ES-I3 (cell line): ENCODE data around the gene CNST.
"Not testable (repeated sequence)": the region's sequence is repeated elsewhere in the genome, so short reads cannot be mapped to it uniquely, and the experiment has no call there.

Source experiments
- H3K36me3 ChIP-seq: 2 replicates; pipeline ENCODE4 v1.6.1; 2013; ENCODE audit warnings: mild to moderate bottlenecking, low read length, control low read depth, moderate library complexity; ENCODE audit not compliant: insufficient read depth
- H3K4me1 ChIP-seq: 2 replicates; pipeline ENCODE4 v1.6.1; 2013; ENCODE audit warnings: mild to moderate bottlenecking, control low read depth, low read length; ENCODE audit not compliant: insufficient read depth
- H3K9ac ChIP-seq: 2 replicates; pipeline ENCODE4 v1.6.1; 2013; ENCODE audit warnings: low read depth, mild to moderate bottlenecking, low read length, moderate library complexity
- H3K9me3 ChIP-seq: 2 replicates; pipeline ENCODE4 v1.6.1; 2013; ENCODE audit warnings: mild to moderate bottlenecking, low read length, moderate library complexity; ENCODE audit not compliant: control insufficient read depth, insufficient read depth

CNST gene

GRCh38 chr1:246569248-246570238, 3.3 kb downstream of the CNST start:
- H3K4me1 ChIP-seq: peaks cover 4% of the 10 kb centered on the region
- H3K36me3 ChIP-seq: no peaks in the 10 kb centered on the region
- no peaks in the 10 kb centered on the region for H3K9me3 ChIP-seq
- no peak overlapping the region for H3K9ac ChIP-seq

DNA sequence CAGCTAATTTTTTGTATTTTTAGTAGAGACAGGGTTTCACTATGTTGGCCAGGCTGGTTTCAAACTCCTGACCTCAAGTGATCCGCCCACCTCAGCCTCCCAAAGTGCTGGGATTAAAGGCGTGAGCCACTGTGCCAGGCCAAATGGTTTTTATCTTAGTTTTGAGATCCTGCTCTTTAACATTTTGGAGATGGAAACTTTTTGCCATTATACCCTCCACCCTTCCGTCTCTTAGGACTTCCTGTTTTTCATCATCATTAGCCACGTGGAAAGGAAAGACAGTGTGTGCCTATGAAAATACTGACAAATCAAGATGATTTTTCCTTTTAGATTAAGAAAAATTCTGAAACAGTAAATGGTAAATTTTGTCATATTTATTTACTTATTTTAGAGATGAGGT, 5.1 kb downstream of the CNST start:
- not testable (repeated sequence) for H3K36me3 ChIP-seq, H3K4me1 ChIP-seq, H3K9me3 ChIP-seq, H3K9ac ChIP-seq

- no peak overlapping the region for H3K9ac ChIP-seq
- no peaks in the 10 kb centered on the region for H3K9me3 ChIP-seq
- no peaks in the 10 kb centered on the region for H3K4me1 ChIP-seq
Measured at GRCh38 chr1:246571953-246572352, 5.7 kb downstream of the CNST start.

GRCh38 chr1:246572785-246573184, 6.5 kb downstream of the CNST start:
- Histone ChIP-seq H3K36me3 (no peaks in the 10 kb centered on the region), H3K9me3 (no peaks in the 10 kb centered on the region), H3K4me1 (no peaks in the 10 kb centered on the region), H3K9ac (no peak overlapping the region)

More at GRCh38 chr1:246571953-246572352, 5.7 kb downstream of the CNST start:
- no peaks in the 10 kb centered on the region for H3K36me3 ChIP-seq

DNA sequence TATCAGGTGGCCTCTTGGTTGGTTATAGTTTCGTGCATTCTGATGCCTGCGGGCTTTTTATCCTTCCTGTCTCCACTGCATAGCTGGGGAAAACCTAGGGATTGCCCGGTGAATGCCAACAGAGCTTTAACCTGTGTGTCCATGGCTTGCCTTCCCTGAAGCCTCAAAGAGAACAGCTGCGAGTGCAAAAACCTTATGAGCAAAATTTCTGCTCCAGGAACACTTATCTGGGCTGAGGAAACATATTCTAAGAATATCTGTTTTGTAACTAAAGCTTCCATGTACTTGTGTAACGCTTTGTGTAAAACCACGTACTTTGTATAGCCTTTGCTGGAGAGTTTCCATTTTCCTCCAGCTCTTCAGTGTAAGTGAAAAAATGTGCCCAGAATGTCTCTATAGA, 7.2 kb downstream of the CNST start:
- no peaks in the 10 kb centered on the region for H3K36me3 ChIP-seq
- no peak overlapping the region for H3K9ac ChIP-seq
- no peaks in the 10 kb centered on the region for H3K4me1 ChIP-seq
- H3K9me3 ChIP-seq: no peaks in the 10 kb centered on the region

- H3K4me1 ChIP-seq: no peaks in the 10 kb centered on the region
- H3K9me3 ChIP-seq: no peaks in the 10 kb centered on the region
- no peak overlapping the region for H3K9ac ChIP-seq
Measured at GRCh38 chr1:246576709-246577032, 10.4 kb downstream of the CNST start.

GRCh38 chr1:246577082-246577719, 10.9 kb downstream of the CNST start:
- no peaks in the 10 kb centered on the region for H3K4me1 ChIP-seq
- H3K9me3 ChIP-seq: no peaks in the 10 kb centered on the region
- no peak overlapping the region for H3K9ac ChIP-seq
- no peaks in the 10 kb centered on the region for H3K36me3 ChIP-seq

More at GRCh38 chr1:246576709-246577032, 10.4 kb downstream of the CNST start:
- no peaks in the 10 kb centered on the region for H3K36me3 ChIP-seq

DNA sequence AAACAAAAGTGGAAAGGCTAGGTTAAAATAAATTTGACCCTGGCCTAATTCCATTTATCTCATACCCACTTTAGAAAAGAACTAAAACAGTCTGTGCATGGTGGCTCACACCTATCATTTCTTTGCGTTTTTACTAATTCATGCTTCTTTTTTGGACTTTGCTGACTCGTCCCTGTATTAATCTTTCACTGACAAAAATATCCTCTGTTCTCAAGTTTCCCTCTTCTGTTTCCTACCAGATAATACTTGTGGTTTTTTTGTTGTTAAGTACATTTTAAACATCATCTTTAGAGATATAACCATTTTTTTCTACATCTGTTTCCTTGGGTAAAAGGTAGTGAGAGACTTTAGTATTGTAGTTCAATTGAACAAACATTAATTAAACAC, 11.5 kb downstream of the CNST start:
- no peaks in the 10 kb centered on the region for H3K4me1 ChIP-seq
- H3K9ac ChIP-seq: no peak overlapping the region
- no peaks in the 10 kb centered on the region for H3K9me3 ChIP-seq
- no peaks in the 10 kb centered on the region for H3K36me3 ChIP-seq

DNA sequence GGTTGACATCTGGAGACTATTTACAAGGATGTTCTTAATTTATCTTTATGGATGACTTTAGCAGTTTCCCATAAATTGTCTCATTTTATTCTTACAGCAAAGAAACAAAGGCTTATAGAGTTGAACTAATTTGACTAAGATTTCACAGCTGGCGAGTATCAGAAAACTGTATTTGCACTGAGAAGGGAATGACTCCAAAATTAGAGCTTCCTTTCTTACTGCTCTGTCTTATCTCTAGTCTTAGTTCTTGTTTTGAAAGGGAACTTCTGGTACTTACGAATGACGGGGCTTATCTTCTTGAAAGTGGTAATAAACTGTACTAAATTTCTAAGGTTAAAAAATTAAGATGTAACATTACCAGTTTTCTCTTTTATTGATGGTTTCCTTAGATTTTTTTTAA, 13.6 kb downstream of the CNST start:
- no peak overlapping the region for H3K9ac ChIP-seq

GRCh38 chr1:246580497-246581370, 14.5 kb downstream of the CNST start:
- no peaks in the 10 kb centered on the region for H3K36me3 ChIP-seq
- no peaks in the 10 kb centered on the region for H3K4me1 ChIP-seq
- no peak overlapping the region for H3K9ac ChIP-seq
- no peaks in the 10 kb centered on the region for H3K9me3 ChIP-seq

More for the DNA sequence above, 13.6 kb downstream of the CNST start:
- no peaks in the 10 kb centered on the region for H3K36me3 ChIP-seq
- no peaks in the 10 kb centered on the region for H3K9me3 ChIP-seq
- no peaks in the 10 kb centered on the region for H3K4me1 ChIP-seq

DNA sequence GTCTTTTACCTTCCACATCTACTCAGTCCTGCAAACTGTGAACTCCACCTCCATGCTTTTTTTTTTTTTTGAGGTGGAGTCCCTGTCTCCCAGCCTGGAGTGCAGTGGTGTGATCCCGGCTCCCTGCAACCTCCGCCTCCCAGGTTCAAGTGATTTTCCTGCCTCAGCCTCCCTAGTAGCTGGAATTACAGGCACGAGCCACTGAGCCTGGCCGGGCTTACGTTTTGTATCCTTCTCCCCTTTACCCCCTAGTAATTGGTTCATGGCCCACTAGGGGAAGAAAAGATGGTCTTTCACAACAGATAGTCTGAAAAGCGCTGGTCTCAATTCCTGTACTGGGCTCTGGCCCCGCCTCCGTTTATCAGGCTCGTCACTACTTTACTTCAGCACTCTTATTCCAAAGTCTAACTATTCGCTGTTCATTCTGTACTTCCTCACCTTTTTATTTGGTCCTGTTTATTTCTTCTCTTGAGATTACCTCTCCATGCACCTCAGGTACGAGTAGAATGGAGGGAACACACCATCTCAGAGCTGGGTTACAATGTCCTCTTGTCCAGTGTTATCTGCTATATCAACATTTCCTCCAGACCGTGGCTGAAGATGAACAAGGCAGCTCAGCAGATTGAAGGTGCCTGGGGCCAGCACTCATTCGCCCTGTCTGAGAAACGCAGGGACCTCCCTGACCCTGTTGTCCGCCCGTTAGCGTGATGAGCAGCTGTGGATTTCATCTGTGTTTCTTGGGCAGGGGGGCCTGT, 16.2 kb downstream of the CNST start:
- Histone ChIP-seq H3K4me1 (no peaks in the 10 kb centered on the region), H3K9me3 (no peaks in the 10 kb centered on the region), H3K36me3 (no peaks in the 10 kb centered on the region)

DNA sequence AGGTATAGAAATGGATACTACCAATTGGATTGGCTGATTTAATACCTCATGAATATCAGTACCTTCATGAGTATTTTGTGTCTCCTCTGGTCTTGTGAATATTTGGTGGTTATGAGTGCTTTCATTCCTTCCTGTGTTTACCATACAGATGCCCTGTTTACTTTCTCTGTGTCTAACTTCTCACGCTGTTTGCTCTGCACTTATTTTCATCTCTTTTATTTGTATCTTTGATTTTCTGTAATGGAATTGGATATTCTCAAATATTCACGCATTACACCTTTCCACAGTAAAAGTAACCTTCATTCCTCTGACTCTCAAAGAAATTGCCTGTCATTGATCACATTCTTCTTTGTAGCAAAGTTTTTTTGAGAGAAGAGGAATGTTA, 16.8 kb downstream of the CNST start:
- H3K9me3 ChIP-seq: no peaks in the 10 kb centered on the region
- no peaks in the 10 kb centered on the region for H3K36me3 ChIP-seq
- no peak overlapping the region for H3K9ac ChIP-seq
- no peaks in the 10 kb centered on the region; the same call in 1 of the 2 replicates for H3K4me1 ChIP-seq

More for the DNA sequence above, 16.2 kb downstream of the CNST start:
- no peak overlapping the region for H3K9ac ChIP-seq

DNA sequence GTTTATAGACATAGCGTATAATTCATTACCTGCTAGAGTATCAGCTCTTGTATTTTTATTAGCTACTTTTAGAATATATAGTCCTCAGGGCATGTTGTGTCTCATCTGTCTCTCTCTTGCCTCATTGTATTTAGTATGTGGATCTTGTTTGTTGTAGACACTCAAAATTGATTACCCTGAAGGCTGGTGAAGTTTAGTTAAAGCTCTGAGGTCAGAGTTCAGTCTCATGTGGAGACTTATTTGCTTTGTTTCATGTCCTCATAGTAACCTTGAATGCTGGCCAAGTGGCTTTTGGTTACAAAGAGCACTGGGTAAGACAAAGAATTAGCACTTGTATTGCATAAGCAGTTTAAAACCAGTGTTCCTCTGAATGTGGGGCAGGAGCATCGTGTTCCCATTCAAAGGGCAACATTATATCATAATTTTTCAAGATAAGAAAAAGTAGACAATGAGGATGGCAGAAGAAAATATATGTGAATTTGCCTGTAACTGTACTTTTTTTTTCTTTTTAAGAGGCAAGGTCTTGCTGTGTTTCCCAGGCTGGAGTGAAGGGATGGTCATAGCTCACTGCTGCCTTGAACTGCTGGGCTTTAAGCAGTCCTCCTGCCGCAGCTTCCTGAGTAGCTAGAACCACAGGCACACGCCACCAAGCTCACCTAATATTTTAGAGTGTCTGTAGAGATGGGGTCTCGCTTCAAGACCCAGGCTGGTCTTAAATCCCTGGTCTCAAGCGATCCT, 17.4 kb downstream of the CNST start:
- Histone ChIP-seq H3K36me3 (no peaks in the 10 kb centered on the region), H3K9ac (no peak overlapping the region), H3K9me3 (no peaks in the 10 kb centered on the region), H3K4me1 (no peaks in the 10 kb centered on the region; the same call in 1 of the 2 replicates)
